ENCODE results near the gene AK5.

Gene AK5, protein sequence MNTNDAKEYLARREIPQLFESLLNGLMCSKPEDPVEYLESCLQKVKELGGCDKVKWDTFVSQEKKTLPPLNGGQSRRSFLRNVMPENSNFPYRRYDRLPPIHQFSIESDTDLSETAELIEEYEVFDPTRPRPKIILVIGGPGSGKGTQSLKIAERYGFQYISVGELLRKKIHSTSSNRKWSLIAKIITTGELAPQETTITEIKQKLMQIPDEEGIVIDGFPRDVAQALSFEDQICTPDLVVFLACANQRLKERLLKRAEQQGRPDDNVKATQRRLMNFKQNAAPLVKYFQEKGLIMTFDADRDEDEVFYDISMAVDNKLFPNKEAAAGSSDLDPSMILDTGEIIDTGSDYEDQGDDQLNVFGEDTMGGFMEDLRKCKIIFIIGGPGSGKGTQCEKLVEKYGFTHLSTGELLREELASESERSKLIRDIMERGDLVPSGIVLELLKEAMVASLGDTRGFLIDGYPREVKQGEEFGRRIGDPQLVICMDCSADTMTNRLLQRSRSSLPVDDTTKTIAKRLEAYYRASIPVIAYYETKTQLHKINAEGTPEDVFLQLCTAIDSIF

DNA sequence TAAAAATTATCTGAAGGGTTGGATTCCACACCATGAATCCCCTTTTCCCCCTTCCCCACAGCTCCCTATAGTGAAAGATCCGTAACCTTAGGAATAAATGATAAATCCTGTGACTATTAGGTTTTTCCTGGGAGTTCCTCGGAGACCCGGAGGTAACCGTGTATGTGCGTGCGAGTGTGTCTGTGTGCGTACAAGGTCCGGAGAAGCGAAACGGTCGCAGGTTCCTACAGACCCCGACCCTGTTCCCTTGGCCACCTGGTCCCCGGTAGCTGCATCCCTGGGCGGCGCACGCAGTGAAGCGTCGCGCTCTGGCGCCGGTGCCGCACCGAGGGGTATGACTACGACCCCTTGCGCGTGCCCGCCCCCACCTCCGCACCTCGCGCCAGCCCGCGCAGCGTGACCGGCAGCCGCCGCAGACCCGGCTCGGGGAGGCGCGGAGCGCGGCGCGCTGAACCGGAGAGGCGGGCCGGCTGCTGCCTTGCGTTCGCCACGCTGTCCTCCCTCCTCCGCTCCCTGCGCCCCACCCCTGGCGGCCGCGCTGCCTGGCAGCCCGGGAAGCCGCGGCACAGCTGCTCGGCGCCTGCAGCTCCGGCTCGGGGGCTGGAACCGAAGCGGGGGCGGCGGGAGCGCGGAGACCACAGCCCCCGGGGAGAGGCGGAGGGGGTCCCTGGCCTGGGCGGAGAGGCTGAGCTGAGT is at the start of gene AK5:
TSS of gene AK5 (plus strand) at position 529 of the 696 bp plus-strand sequence. CDS start 295 bp downstream, outside the sequence.
- ATAC-seq (ENCODE audit: low read depth), result peak; percentile 31
- H3K27ac Mint-ChIP-seq, result no peak within 1 kb of the TSS
- H3K4me1 Mint-ChIP-seq, result peaks cover 16% of the 10 kb centered on the region
- H3K9me3 Mint-ChIP-seq, result peaks cover 2% of the 10 kb centered on the region
- H3K27me3 Mint-ChIP-seq, result peaks cover 21% of the 10 kb centered on the region
- H3K4me3 Mint-ChIP-seq, result peak within 1 kb of the TSS; percentile 33
- DNase-seq (ENCODE audit: low spot score in 2 of 2), result no peak
- peaks cover 2% of the 10 kb centered on the region for H3K36me3 Mint-ChIP-seq

DNA sequence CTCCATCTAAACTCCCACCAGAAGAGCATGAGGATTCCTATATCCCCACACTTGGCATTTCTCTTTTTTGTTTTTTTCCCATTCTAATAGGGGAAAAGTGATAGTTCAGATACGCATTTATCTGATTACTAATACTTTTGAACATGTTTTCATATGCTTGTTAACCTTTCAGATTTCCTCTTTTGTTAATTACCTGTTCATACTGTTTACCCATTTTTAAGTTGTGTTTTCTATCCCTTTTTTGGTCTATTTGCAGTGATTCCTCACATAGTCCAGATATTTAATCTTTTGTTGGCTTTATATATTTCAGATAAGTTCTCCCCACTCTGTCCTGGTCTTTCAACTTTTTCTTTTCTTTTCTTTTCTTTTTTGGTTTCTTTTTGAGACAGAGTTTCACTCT is 49.0 kb upstream of the AK5 start:
- Mint-ChIP-seq H3K27me3 (peaks cover 2% of the 10 kb centered on the region), H3K4me3 (no peak overlapping the region), H3K4me1 (no peaks in the 10 kb centered on the region), H3K9me3 (peaks cover 6% of the 10 kb centered on the region), H3K27ac (no peak overlapping the region), H3K36me3 (peaks cover 4% of the 10 kb centered on the region)
- ATAC-seq (ENCODE audit: low read depth) (no peak), DNase-seq (ENCODE audit: low spot score in 2 of 2) (no peak)

DNA sequence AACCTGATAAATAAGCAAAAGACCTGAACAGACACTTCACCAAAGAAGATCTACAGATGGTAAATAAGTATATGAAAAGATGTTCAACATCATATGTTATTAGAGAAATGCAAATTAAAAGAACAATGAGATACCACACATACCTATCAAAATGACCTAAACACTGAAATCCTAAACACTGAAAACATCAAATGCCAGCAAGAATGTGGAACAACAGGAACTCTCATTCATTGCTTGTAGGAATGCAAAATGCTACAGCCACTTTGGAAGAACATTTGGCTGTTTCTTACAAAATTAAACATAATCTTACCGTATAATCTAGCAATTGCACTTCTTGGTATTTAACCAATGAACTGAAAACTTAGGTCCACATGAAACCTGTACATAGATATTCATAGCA is 47.7 kb upstream of the AK5 start:
- peaks cover 6% of the 10 kb centered on the region for H3K27me3 Mint-ChIP-seq
- peaks cover 6% of the 10 kb centered on the region for H3K9me3 Mint-ChIP-seq
- H3K27ac Mint-ChIP-seq, result no peak overlapping the region
- H3K4me1 Mint-ChIP-seq, result no peaks in the 10 kb centered on the region
- ATAC-seq (ENCODE audit: low read depth), result no peak
- no peak overlapping the region for H3K4me3 Mint-ChIP-seq
- H3K36me3 Mint-ChIP-seq, result peaks cover 4% of the 10 kb centered on the region
- DNase-seq (ENCODE audit: low spot score in 2 of 2), result no peak

DNA sequence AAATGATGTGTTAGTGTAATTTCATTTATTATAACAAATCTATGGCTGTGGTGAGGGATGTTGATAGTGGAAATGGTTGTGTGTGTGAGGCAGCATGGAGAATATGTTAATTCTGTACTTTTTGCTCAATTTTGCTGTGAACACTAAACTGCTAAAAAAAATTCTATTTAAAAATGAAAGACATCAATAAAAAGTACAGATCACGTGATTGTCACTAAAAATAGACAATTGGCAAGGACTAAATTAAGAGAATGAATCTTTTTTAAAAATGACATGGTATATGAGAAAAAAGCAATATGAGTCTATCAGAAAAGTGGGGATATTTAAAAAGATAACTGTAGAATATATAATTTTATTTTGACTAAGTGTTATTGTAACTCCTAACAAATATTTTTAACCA is 46.9 kb upstream of the AK5 start:
- H3K4me3 Mint-ChIP-seq, result no peak overlapping the region
- H3K27me3 Mint-ChIP-seq, result peaks cover 6% of the 10 kb centered on the region
- DNase-seq (ENCODE audit: low spot score in 2 of 2) (no peak), ATAC-seq (ENCODE audit: low read depth) (no peak)
- H3K27ac Mint-ChIP-seq, result no peak overlapping the region
- H3K9me3 Mint-ChIP-seq, result peaks cover 6% of the 10 kb centered on the region
- peaks cover 4% of the 10 kb centered on the region for H3K36me3 Mint-ChIP-seq
- H3K4me1 Mint-ChIP-seq, result no peaks in the 10 kb centered on the region

DNA sequence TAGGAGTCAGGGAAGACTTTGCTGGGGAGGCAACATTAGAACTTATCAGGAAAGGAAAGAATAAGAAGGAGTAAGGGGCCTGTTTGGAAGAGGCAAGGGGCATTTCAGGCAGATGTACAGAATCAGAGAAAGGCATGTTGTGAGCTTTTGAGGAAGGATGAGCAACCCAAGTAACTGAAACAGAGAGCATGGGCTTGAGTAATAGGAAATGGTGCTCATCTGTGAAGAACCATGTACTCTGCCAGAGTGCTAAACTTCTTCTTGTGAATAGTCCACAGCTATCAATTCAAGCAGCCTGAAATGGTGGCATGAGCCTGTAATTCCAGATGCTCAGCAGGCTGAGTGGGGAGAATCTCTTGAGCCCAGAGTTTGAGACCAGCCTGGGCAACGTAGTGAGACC is 43.4 kb upstream of the AK5 start:
- ATAC-seq (ENCODE audit: low read depth) (no peak), DNase-seq (ENCODE audit: low spot score in 2 of 2) (no peak)
- Mint-ChIP-seq H3K4me3 (no peak overlapping the region), H3K27ac (no peak overlapping the region), H3K9me3 (peaks cover 4% of the 10 kb centered on the region), H3K36me3 (peaks cover 2% of the 10 kb centered on the region), H3K27me3 (peaks cover 6% of the 10 kb centered on the region), H3K4me1 (no peaks in the 10 kb centered on the region)

DNA sequence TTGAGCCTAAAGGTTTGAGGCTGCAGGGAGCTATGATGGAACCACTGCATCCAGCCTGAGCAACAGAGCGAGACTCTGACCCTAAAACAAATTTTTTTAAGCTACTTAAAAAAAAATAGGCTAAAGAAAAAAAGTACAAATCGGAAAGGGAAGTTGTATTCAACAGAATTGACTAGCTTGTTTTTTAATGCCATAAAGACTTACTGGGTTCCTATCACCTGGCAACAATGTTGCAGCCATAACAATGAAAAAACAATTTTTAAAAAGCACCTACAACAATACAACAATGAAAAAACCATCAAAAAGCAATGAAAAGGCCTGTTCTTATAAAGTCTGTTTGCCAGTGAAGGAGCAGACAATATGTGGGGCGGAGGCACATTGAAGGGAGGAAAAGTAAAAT is 42.5 kb upstream of the AK5 start:
- DNase-seq (ENCODE audit: low spot score in 2 of 2), result no peak
- Mint-ChIP-seq H3K4me1 (no peaks in the 10 kb centered on the region), H3K27me3 (peaks cover 6% of the 10 kb centered on the region), H3K36me3 (no peaks in the 10 kb centered on the region), H3K27ac (no peak overlapping the region), H3K4me3 (no peak overlapping the region), H3K9me3 (peaks cover 4% of the 10 kb centered on the region)
- ATAC-seq (ENCODE audit: low read depth), result no peak

DNA sequence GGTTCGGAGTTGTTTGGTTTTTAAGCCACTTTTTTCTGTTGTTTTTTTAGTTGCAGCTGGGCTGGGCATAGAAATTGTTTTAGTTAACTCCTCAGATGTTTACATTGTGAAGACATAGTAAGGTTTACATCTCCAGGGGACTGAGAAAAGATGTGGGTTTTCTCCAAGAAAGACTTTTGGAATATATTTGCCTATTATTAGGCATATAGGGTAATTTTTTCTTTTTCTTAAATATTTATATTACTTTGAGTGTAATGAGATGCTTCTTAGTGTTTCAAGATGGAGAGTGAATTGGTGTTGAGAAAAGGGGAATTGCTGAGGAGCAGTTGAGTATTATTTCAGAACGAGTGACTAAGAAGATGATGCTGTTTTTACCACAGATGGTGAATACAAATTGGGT is 36.0 kb upstream of the AK5 start:
- no peak overlapping the region for H3K4me3 Mint-ChIP-seq
- peaks cover 15% of the 10 kb centered on the region for H3K9me3 Mint-ChIP-seq
- H3K27me3 Mint-ChIP-seq, result peaks cover 3% of the 10 kb centered on the region
- peaks cover 3% of the 10 kb centered on the region for H3K36me3 Mint-ChIP-seq
- DNase-seq (ENCODE audit: low spot score in 2 of 2) (no peak), ATAC-seq (ENCODE audit: low read depth) (no peak)
- no peak overlapping the region for H3K27ac Mint-ChIP-seq
- no peaks in the 10 kb centered on the region for H3K4me1 Mint-ChIP-seq

- no peaks in the 10 kb centered on the region for H3K4me1 Mint-ChIP-seq
- H3K27me3 Mint-ChIP-seq, result peaks cover 3% of the 10 kb centered on the region
- no peak overlapping the region for H3K27ac Mint-ChIP-seq
- ATAC-seq (ENCODE audit: low read depth), result no peak
- no peak for DNase-seq (ENCODE audit: low spot score in 2 of 2)
- H3K9me3 Mint-ChIP-seq, result peaks cover 19% of the 10 kb centered on the region
- H3K36me3 Mint-ChIP-seq, result peaks cover 3% of the 10 kb centered on the region
- no peak overlapping the region for H3K4me3 Mint-ChIP-seq
Measured at GRCh38 chr1:77250126-77250525, 31.7 kb upstream of the AK5 start.

- no peak overlapping the region for H3K4me3 Mint-ChIP-seq
- H3K27ac Mint-ChIP-seq, result no peak overlapping the region
- no peaks in the 10 kb centered on the region for H3K4me1 Mint-ChIP-seq
- peaks cover 3% of the 10 kb centered on the region for H3K36me3 Mint-ChIP-seq
- peaks cover 21% of the 10 kb centered on the region for H3K9me3 Mint-ChIP-seq
- H3K27me3 Mint-ChIP-seq, result peaks cover 3% of the 10 kb centered on the region
- DNase-seq (ENCODE audit: low spot score in 2 of 2) (no peak), ATAC-seq (ENCODE audit: low read depth) (no peak)
Measured at GRCh38 chr1:77253211-77253610, 28.6 kb upstream of the AK5 start.

- ATAC-seq (ENCODE audit: low read depth) (no peak), DNase-seq (ENCODE audit: low spot score in 2 of 2) (no peak)
- Mint-ChIP-seq H3K4me1 (no peaks in the 10 kb centered on the region), H3K27me3 (peaks cover 5% of the 10 kb centered on the region), H3K4me3 (no peak overlapping the region), H3K36me3 (no peaks in the 10 kb centered on the region), H3K27ac (no peak overlapping the region), H3K9me3 (no peaks in the 10 kb centered on the region)
Measured at GRCh38 chr1:77263708-77264107, 18.1 kb upstream of the AK5 start.

GRCh38 chr1:77265180-77265579 is 16.6 kb upstream of the AK5 start:
- Mint-ChIP-seq H3K4me1 (no peaks in the 10 kb centered on the region), H3K9me3 (no peaks in the 10 kb centered on the region)
- no peak for ATAC-seq (ENCODE audit: low read depth)

GRCh38 chr1:77267035-77267434 is 14.8 kb upstream of the AK5 start:
- Mint-ChIP-seq H3K27me3 (peaks cover 7% of the 10 kb centered on the region), H3K9me3 (no peaks in the 10 kb centered on the region), H3K27ac (no peak overlapping the region), H3K36me3 (no peaks in the 10 kb centered on the region), H3K4me1 (no peaks in the 10 kb centered on the region), H3K4me3 (no peak overlapping the region)
- DNase-seq (ENCODE audit: low spot score in 2 of 2) (no peak), ATAC-seq (ENCODE audit: low read depth) (no peak)

More at GRCh38 chr1:77265180-77265579, 16.6 kb upstream of the AK5 start:
- no peak overlapping the region for H3K4me3 Mint-ChIP-seq
- DNase-seq (ENCODE audit: low spot score in 2 of 2), result no peak
- no peak overlapping the region for H3K27ac Mint-ChIP-seq
- H3K36me3 Mint-ChIP-seq, result no peaks in the 10 kb centered on the region
- H3K27me3 Mint-ChIP-seq, result peaks cover 7% of the 10 kb centered on the region

DNA sequence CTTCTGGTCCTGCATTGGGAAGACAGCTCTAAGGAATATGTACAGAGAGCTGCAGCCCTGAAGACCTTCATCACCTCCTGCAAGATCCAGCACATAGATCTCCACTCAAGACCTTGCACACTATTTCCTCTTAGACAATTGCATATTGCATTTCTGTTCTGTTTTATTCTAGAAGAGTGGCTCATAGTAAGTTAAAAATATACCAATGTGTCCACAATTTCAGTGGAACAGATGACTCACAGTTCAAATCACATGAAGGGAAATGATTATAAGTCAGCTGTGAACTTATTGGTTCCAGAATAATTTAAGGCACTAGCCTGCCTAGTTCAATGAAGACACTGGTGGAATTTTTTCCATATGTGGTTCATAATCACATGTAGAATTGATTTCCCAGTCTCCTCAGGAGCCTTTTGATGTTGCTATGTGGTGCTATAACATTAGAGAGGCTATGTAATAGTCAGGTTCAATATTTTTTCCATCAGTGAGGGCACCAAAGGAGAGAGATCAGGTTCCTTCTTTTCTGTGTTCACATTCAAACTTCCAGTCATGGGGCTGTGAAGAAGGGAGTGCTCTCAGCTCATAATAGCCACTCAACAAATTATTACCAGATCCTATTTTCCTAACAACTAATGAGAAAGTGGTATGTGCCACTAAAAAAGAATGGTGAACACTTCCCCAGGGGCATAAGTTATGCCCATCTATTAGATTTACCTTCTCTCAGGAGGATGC is 9.8 kb upstream of the AK5 start:
- Mint-ChIP-seq H3K4me1 (no peaks in the 10 kb centered on the region), H3K4me3 (no peak overlapping the region), H3K36me3 (no peaks in the 10 kb centered on the region), H3K27me3 (peaks cover 5% of the 10 kb centered on the region), H3K27ac (no peak overlapping the region), H3K9me3 (no peaks in the 10 kb centered on the region)
- DNase-seq (ENCODE audit: low spot score in 2 of 2), result no peak
- no peak for ATAC-seq (ENCODE audit: low read depth)

DNA sequence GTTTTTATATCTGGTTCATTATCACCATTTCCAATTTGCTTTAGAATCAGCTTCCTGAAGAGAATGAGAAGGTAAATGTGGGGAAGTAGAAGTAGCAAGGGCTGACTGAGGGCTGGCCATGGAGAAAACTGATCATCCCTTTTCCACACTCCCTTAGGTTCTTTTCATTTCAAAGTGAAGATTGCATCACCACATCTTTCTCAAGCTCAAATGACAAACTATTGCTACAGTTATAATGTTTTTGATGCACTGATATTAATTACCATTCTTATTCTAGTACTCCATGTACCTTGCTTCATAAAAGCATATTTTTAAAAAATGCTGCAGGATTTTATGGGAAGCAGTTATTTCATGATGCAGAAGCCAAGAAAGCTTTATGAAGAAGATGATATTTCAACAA is 7.9 kb upstream of the AK5 start:
- Mint-ChIP-seq H3K27me3 (peaks cover 5% of the 10 kb centered on the region), H3K36me3 (no peaks in the 10 kb centered on the region), H3K4me1 (no peaks in the 10 kb centered on the region), H3K27ac (no peak overlapping the region), H3K4me3 (no peak overlapping the region), H3K9me3 (no peaks in the 10 kb centered on the region)
- no peak for DNase-seq (ENCODE audit: low spot score in 2 of 2)
- ATAC-seq (ENCODE audit: low read depth), result no peak

Measured in memory B cell (primary cell).